Gastroesophageal sphincter (tissue), 4 donors: ENCODE data around the gene SNX14. TPM values are rescaled to one million over a fixed set of nuclear protein-coding genes. Genes with fewer than 3 reads are reported as not detected.

Source experiments
- ATAC-seq: fragments of 150-250 bp; one replicate; pipeline ENCODE4 v1.9.1; 2016; ENCODE audit warnings: mild to moderate bottlenecking, moderate library complexity
- H3K27ac ChIP-seq, 4 donors: fragments of 200-600 bp; sonication (generic) in 3 of 4; 1 replicate in 3 of 4; 2 replicates in 1 of 4; pipeline ENCODE4 v1.5.1; 2016 to 2019
- H3K27me3 ChIP-seq: fragments of 200-600 bp; sonication (generic); one replicate; pipeline ENCODE4 v1.5.1; 2019
- H3K36me3 ChIP-seq, 2 donors: fragments of 200-600 bp; sonication (generic); one replicate each; pipeline ENCODE4 v1.5.1; 2019; ENCODE audit warnings: control low read depth in 1 of 2
- H3K4me1 ChIP-seq, 3 donors: fragments of 200-600 bp; sonication (generic); 1 replicate in 2 of 3; 2 replicates in 1 of 3; pipeline ENCODE4 v1.5.1; 2016 to 2019; ENCODE audit warnings: control low read depth in 2 of 3
- H3K4me3 ChIP-seq, 2 donors: fragments of 200-600 bp; sonication (generic); one replicate each; pipeline ENCODE4 v1.5.1; 2019; ENCODE audit warnings: mild to moderate bottlenecking in 1 of 2, moderate library complexity in 1 of 2
- H3K9me3 ChIP-seq, 3 donors: fragments of 200-600 bp; sonication (generic); one replicate each; pipeline ENCODE4 v1.5.1; 2017 to 2019; ENCODE audit warnings: control low read depth in 2 of 3
- EP300 ChIP-seq: sonication (generic); formaldehyde crosslinking; IDR thresholded peaks from one replicate; pipeline ENCODE4 v1.6.1; 2017; ENCODE audit warnings: antibody characterized with exemption, mild to moderate bottlenecking
- POLR2A ChIP-seq, 2 donors: fragments of 450-650 bp; IDR thresholded peaks; one replicate each; pipeline ENCODE4 v1.6.1; 2017; ENCODE audit warnings: antibody characterized with exemption in 2 of 2, mild to moderate bottlenecking in 2 of 2, moderate library complexity in 1 of 2
- POLR2AphosphoS5 ChIP-seq: sonication (generic); formaldehyde crosslinking; IDR thresholded peaks from one replicate; pipeline ENCODE4 v1.6.1; 2017; ENCODE audit warnings: antibody characterized with exemption
- WGBS, 2 donors: methylation state at CpG; one replicate each; pipeline ENCODE4 v1.1.5; 2018; ENCODE audit warnings: low coverage in 1 of 2; 5-methylcytosine and 5-hydroxymethylcytosine counted together
- total RNA-seq, 4 donors: library from RNA; depleted of rRNA; stranded (reverse); fragments of >200 nt; gene quantifications; one replicate each; pipeline ENCODE4 v1.1.0, GENCODE V29; 2016
- TF ChIP-seq, protein P1 (sequence below), 4 experiments: fragments of 200-600 bp in 2 of 4; fragments of 450-650 bp in 2 of 4; sonication (generic) in 1 of 4; IDR thresholded peaks; one replicate each; pipeline ENCODE4 v1.5.1; 2017 to 2019; ENCODE audit warnings: antibody characterized with exemption in 4 of 4, mild to moderate bottlenecking in 2 of 4, moderate library complexity in 2 of 4

Gene SNX14
- total RNA-seq, 4 donors from 2014 or later = 28.7 to 105 (median 48.8) TPM

DNA sequence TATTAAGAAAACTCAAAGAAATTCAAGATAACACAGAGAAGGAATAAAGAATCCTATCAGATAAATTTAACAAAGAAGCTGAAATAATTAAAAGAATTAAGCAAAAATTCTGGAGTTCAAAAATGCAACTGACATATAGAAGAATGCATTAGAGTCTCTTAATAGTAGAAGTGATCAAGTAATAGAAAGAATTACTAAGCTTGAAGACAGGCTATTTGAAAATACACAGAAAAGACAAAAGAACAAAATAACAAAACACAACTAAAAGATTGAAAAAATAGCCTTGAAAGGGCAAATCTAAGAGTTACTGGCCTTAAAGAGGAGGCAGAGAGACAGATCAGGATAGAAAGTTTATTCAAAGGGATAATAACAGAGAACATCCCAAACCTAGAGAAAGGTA is 12.1 kb downstream of the SNX14 start:
- peaks cover 0 to 26% (median 0%) of the 10 kb centered on the region in 3 donors for H3K4me1 ChIP-seq
- H3K27me3 ChIP-seq = no peaks in the 10 kb centered on the region
- no peak overlapping the region for H3K4me3 ChIP-seq
- peaks cover 0 to 15% (median 0%) of the 10 kb centered on the region in 3 donors for H3K9me3 ChIP-seq
- no peak for ATAC-seq
- TF ChIP-seq POLR2AphosphoS5 = no peak
- TF ChIP-seq, protein P1, sequence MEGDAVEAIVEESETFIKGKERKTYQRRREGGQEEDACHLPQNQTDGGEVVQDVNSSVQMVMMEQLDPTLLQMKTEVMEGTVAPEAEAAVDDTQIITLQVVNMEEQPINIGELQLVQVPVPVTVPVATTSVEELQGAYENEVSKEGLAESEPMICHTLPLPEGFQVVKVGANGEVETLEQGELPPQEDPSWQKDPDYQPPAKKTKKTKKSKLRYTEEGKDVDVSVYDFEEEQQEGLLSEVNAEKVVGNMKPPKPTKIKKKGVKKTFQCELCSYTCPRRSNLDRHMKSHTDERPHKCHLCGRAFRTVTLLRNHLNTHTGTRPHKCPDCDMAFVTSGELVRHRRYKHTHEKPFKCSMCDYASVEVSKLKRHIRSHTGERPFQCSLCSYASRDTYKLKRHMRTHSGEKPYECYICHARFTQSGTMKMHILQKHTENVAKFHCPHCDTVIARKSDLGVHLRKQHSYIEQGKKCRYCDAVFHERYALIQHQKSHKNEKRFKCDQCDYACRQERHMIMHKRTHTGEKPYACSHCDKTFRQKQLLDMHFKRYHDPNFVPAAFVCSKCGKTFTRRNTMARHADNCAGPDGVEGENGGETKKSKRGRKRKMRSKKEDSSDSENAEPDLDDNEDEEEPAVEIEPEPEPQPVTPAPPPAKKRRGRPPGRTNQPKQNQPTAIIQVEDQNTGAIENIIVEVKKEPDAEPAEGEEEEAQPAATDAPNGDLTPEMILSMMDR (IDR thresholded peaks at IDR 0.05) = no peak
- TF ChIP-seq EP300 = no peak
- no peak for TF ChIP-seq POLR2A (IDR thresholded peaks at IDR 0.05)
- peaks cover 0 to 11% of the 10 kb centered on the region in 2 donors for H3K36me3 ChIP-seq
- H3K27ac ChIP-seq = no peak overlapping the region

DNA sequence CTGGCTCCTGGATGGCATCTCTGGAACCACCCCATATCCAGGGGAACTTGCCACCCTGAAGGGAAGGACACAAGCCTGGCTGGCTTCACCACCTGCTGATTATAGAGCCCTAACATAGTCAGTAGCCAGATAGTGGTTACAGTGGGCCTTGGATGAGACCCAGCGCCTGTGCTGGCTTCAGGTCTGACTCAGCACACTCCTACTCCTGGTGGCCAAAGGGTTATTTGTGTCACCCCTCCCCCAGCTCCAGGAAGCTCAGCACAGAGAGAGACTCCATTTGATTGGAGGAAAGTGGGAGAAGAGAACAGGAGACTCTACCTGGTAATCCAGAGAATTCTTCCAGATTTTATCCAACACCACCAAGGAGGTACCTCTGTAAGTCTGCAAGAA is 12.8 kb downstream of the SNX14 start:
- Histone ChIP-seq H3K36me3 (peaks cover 0 to 11% of the 10 kb centered on the region in 2 donors), H3K27me3 (no peaks in the 10 kb centered on the region), H3K4me1 (peaks cover 0 to 26% (median 0%) of the 10 kb centered on the region in 3 donors), H3K9me3 (peaks cover 0 to 15% (median 0%) of the 10 kb centered on the region in 3 donors), H3K27ac (no peak overlapping the region), H3K4me3 (no peak overlapping the region)
- WGBS, 2 donors = no CpG with 5 or more reads among the region's 1 CpG
- no peak for ATAC-seq
- TF ChIP-seq, protein P1 (IDR thresholded peaks at IDR 0.05) = no peak
- TF ChIP-seq EP300 (no peak), POLR2A (IDR thresholded peaks at IDR 0.05) (no peak), POLR2AphosphoS5 (no peak)

DNA sequence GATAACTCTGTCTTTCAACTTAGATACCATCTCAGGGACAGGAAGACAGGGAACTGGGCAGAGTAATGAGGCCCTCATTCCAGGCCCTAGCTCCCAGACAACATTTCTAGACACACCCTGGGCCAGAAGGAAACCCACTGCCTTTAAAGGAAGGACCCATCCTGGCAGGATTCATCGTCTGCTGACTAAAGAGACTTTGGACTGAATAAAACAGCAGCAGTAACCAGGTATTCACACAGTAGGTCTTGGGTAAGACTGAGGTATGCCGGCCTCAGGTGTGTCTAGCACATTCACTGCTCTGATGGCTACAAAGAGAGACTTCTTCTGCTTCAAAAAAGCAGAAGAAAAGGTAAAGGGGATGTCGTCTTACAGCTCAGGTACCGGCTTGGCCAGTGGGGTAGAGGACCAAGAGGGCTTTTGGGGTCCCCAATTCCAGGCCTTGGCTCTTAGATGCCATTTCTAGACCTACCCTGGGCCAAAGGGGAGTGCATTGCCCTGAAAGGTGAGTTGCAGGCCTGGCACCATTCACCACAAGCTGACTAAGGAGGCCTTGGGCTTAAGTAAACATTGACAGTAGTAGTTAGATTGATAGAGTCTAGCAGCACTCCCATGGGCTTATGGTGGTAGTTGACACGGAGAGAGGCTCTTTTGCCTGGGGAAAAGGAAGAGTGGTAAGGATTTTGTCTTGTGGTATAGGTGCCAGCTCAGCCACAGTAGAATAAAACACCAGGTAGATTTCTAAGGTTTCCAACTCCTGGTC is 13.4 kb downstream of the SNX14 start:
- Histone ChIP-seq H3K27me3 (no peaks in the 10 kb centered on the region), H3K9me3 (peaks cover 0 to 15% (median 0%) of the 10 kb centered on the region in 3 donors), H3K4me1 (peaks cover 0 to 26% (median 0%) of the 10 kb centered on the region in 3 donors), H3K27ac (no peak overlapping the region), H3K36me3 (peaks cover 0 to 11% of the 10 kb centered on the region in 2 donors), H3K4me3 (no peak overlapping the region)
- 78 to 83% methylated on average over 4 to 5 of the region's 5 CpGs for WGBS, 2 donors
- no peak for TF ChIP-seq POLR2AphosphoS5
- ATAC-seq = no peak

- no peak overlapping the region for H3K4me3 ChIP-seq
- TF ChIP-seq, protein P1 (IDR thresholded peaks at IDR 0.05) = no peak
- no peak for TF ChIP-seq POLR2A (IDR thresholded peaks at IDR 0.05)
- TF ChIP-seq EP300 = no peak
- TF ChIP-seq POLR2AphosphoS5 = no peak
- WGBS, 2 donors = 56 to 71% methylated on average over 2 to 3 of the region's 4 CpGs
- no peak for ATAC-seq
- H3K36me3 ChIP-seq = peaks cover 0 to 11% of the 10 kb centered on the region in 2 donors
- no peaks in the 10 kb centered on the region for H3K27me3 ChIP-seq
- peaks cover 0 to 15% (median 0%) of the 10 kb centered on the region in 3 donors for H3K9me3 ChIP-seq
- peaks cover 0 to 26% (median 0%) of the 10 kb centered on the region in 3 donors for H3K4me1 ChIP-seq
- H3K27ac ChIP-seq = no peak overlapping the region
Observed at GRCh38 chr6:85579581-85579980, 14.1 kb downstream of the SNX14 start.

DNA sequence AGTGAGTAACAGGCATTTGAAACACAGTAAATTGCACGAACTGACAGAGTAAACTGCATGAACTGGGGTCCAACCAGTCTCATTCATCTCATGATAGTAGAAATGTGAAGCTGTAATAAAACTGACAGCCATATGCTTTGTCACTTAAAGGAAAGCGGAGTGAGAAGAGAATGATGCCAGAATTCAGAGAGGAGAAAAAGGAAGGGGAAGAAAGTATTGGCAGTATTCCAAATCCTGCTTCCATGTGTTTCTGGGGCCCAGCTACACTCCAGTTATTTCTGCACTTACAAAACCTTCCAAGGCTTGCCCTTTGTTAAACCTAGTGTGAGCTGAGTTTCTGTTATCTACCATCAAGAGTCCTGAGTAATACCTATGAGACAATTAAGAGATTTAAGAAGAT is 17.2 kb downstream of the SNX14 start:
- Histone ChIP-seq H3K9me3 (no peaks in the 10 kb centered on the region), H3K36me3 (peaks cover 0 to 13% of the 10 kb centered on the region in 2 donors), H3K27ac (no peak overlapping the region), H3K4me3 (no peak overlapping the region), H3K4me1 (peaks cover 0 to 26% (median 0%) of the 10 kb centered on the region in 3 donors), H3K27me3 (no peaks in the 10 kb centered on the region)
- 45 to 71% methylated on average over 2 of the region's 2 CpGs for WGBS, 2 donors
- no peak for ATAC-seq
- TF ChIP-seq POLR2AphosphoS5 = no peak
- TF ChIP-seq EP300 = no peak
- no peak for TF ChIP-seq POLR2A (IDR thresholded peaks at IDR 0.05)
- TF ChIP-seq, protein P1 (IDR thresholded peaks at IDR 0.05) = no peak
